Gastroesophageal sphincter (tissue), 4 donors: Measurements from ENCODE around the gene SMARCAL1. TPM values are rescaled to one million over a fixed set of nuclear protein-coding genes. Genes with fewer than 3 reads are reported as not detected.

Experiments
- ATAC-seq: fragments of 150-250 bp; one replicate; pipeline ENCODE4 v1.9.1; 2016; ENCODE audit warnings: mild to moderate bottlenecking, moderate library complexity
- H3K27ac ChIP-seq, 4 donors: fragments of 200-600 bp; sonication (generic) in 3 of 4; 1 replicate in 3 of 4; 2 replicates in 1 of 4; pipeline ENCODE4 v1.5.1; 2016 to 2019
- H3K27me3 ChIP-seq: fragments of 200-600 bp; sonication (generic); one replicate; pipeline ENCODE4 v1.5.1; 2019
- H3K36me3 ChIP-seq, 2 donors: fragments of 200-600 bp; sonication (generic); one replicate each; pipeline ENCODE4 v1.5.1; 2019; ENCODE audit warnings: control low read depth in 1 of 2
- H3K4me1 ChIP-seq, 3 donors: fragments of 200-600 bp; sonication (generic); 1 replicate in 2 of 3; 2 replicates in 1 of 3; pipeline ENCODE4 v1.5.1; 2016 to 2019; ENCODE audit warnings: control low read depth in 2 of 3
- H3K4me3 ChIP-seq, 2 donors: fragments of 200-600 bp; sonication (generic); one replicate each; pipeline ENCODE4 v1.5.1; 2019; ENCODE audit warnings: mild to moderate bottlenecking in 1 of 2, moderate library complexity in 1 of 2
- H3K9me3 ChIP-seq, 3 donors: fragments of 200-600 bp; sonication (generic); one replicate each; pipeline ENCODE4 v1.5.1; 2017 to 2019; ENCODE audit warnings: control low read depth in 2 of 3
- CTCF ChIP-seq, 4 experiments: fragments of 200-600 bp in 2 of 4; fragments of 450-650 bp in 2 of 4; sonication (generic) in 1 of 4; IDR thresholded peaks; one replicate each; pipeline ENCODE4 v1.5.1; 2017 to 2019; ENCODE audit warnings: antibody characterized with exemption in 4 of 4, mild to moderate bottlenecking in 2 of 4, moderate library complexity in 2 of 4
- EP300 ChIP-seq: sonication (generic); formaldehyde crosslinking; IDR thresholded peaks from one replicate; pipeline ENCODE4 v1.6.1; 2017; ENCODE audit warnings: antibody characterized with exemption, mild to moderate bottlenecking
- POLR2A ChIP-seq, 2 donors: fragments of 450-650 bp; IDR thresholded peaks; one replicate each; pipeline ENCODE4 v1.6.1; 2017; ENCODE audit warnings: antibody characterized with exemption in 2 of 2, mild to moderate bottlenecking in 2 of 2, moderate library complexity in 1 of 2
- POLR2AphosphoS5 ChIP-seq: sonication (generic); formaldehyde crosslinking; IDR thresholded peaks from one replicate; pipeline ENCODE4 v1.6.1; 2017; ENCODE audit warnings: antibody characterized with exemption
- WGBS, 2 donors: methylation state at CpG; one replicate each; pipeline ENCODE4 v1.1.5; 2018; ENCODE audit warnings: low coverage in 1 of 2; 5-methylcytosine and 5-hydroxymethylcytosine counted together
- total RNA-seq, 4 donors: library from RNA; depleted of rRNA; stranded (reverse); fragments of >200 nt; gene quantifications; one replicate each; pipeline ENCODE4 v1.1.0, GENCODE V29; 2016

SMARCAL1 gene
- total RNA-seq, 4 donors from 2014 or later = 7.5 to 14.7 (median 10.7) TPM

- Histone ChIP-seq H3K27me3 (peaks cover 24% of the 10 kb centered on the region), H3K27ac (no peak overlapping the region), H3K4me1 (peaks cover 0 to 11% (median 0%) of the 10 kb centered on the region in 3 donors), H3K36me3 (peaks cover 0 to 12% of the 10 kb centered on the region in 2 donors), H3K9me3 (no peaks in the 10 kb centered on the region), H3K4me3 (no peak overlapping the region)
- 86 to 100% methylated on average over 3 to 7 of the region's 7 CpGs for WGBS, 2 donors
- no peak for TF ChIP-seq POLR2A (IDR thresholded peaks at IDR 0.05)
- TF ChIP-seq CTCF (IDR thresholded peaks at IDR 0.05) = no peak
- TF ChIP-seq EP300 = no peak
- TF ChIP-seq POLR2AphosphoS5 = no peak
- ATAC-seq = no peak
Observed at GRCh38 chr2:216410550-216410949, 1.7 kb upstream of the SMARCAL1 start.

DNA sequence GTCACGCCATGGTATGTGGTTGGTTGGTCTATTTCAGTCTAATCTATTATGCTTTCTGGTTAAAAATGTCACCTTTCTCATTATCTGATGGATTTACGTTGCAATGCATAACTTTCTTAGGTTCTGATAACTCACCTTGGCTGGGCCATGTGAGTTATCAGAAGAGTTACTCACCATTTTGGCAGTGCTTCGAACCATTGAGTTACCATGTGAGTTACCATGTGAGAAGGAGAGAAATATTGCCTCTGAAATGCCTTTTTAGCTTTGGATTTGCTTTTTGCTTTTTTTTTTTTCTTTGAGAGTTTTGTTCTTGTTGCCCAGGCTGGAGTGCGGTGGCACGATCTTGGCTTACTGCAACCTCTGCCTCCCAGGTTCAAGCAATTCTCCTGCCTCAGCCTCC is 1.6 kb downstream of the SMARCAL1 start:
- Histone ChIP-seq H3K9me3 (no peaks in the 10 kb centered on the region), H3K36me3 (peaks cover 0 to 38% of the 10 kb centered on the region in 2 donors), H3K27ac (no peak overlapping the region), H3K4me1 (peaks cover 0 to 11% (median 0%) of the 10 kb centered on the region in 3 donors), H3K27me3 (peaks cover 6% of the 10 kb centered on the region), H3K4me3 (no peak overlapping the region)
- ATAC-seq = no peak
- TF ChIP-seq POLR2A (IDR thresholded peaks at IDR 0.05) (no peak), POLR2AphosphoS5 (no peak), EP300 (no peak), CTCF (IDR thresholded peaks at IDR 0.05) (no peak)
- 83 to 95% methylated on average over 4 to 5 of the region's 5 CpGs for WGBS, 2 donors

DNA sequence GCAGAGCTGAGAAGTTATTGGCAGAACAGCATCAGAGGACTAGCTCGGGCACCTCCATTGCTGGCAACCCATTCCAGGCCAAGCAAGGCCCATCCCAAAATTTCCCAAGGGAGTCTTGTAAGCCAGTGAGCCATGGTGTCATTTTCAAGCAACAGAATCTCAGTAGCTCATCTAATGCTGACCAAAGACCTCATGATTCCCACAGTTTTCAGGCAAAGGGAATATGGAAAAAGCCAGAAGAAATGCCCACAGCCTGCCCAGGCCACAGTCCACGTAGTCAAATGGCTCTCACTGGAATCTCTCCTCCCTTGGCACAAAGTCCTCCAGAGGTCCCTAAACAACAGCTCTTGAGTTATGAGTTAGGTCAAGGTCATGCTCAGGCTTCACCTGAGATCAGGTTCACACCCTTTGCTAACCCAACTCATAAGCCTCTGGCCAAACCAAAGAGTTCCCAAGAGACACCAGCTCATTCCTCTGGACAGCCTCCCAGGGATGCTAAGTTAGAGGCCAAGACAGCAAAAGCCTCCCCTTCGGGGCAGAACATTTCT is 2.6 kb downstream of the SMARCAL1 start:
- no peak overlapping the region for H3K4me3 ChIP-seq
- no peak for ATAC-seq
- WGBS, 2 donors = 88 to 100% methylated on average over 1 to 2 of the region's 3 CpGs

DNA sequence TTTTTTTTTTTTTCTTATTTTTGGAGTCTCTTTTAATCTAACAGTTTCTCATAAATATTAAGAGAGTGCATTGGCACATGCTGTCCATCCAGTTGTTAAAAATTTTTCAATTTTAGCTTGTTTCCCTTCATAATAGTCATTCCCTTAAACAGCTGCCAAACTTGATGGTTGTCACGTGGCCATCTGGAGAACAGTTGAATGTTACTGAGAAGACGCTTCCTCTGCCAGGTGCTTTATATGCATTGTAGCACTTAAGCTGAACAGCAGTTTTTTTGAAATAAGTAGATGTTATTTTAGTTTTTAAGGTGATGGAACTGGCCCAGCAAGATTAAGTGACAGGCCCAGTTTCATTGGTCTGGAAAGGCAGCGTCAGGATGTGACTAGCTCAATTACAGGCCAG is 3.3 kb downstream of the SMARCAL1 start:
- H3K9me3 ChIP-seq = no peaks in the 10 kb centered on the region
- WGBS, 2 donors = 75 to 76% methylated on average over 3 of the region's 3 CpGs

More for the DNA sequence above, 2.6 kb downstream of the SMARCAL1 start:
- Histone ChIP-seq H3K36me3 (peaks cover 0 to 43% of the 10 kb centered on the region in 2 donors), H3K27me3 (peaks cover 6% of the 10 kb centered on the region), H3K4me1 (peaks cover 0 to 11% (median 0%) of the 10 kb centered on the region in 3 donors), H3K9me3 (no peaks in the 10 kb centered on the region), H3K27ac (no peak overlapping the region)
- no peak for TF ChIP-seq CTCF (IDR thresholded peaks at IDR 0.05)
- no peak for TF ChIP-seq POLR2A (IDR thresholded peaks at IDR 0.05)
- no peak for TF ChIP-seq POLR2AphosphoS5
- TF ChIP-seq EP300 = no peak

More for the DNA sequence above, 3.3 kb downstream of the SMARCAL1 start:
- peaks cover 0 to 11% (median 0%) of the 10 kb centered on the region in 3 donors for H3K4me1 ChIP-seq
- ATAC-seq = no peak
- TF ChIP-seq POLR2A (IDR thresholded peaks at IDR 0.05) = no peak
- no peak for TF ChIP-seq POLR2AphosphoS5
- TF ChIP-seq EP300 = no peak
- no peak for TF ChIP-seq CTCF (IDR thresholded peaks at IDR 0.05)
- H3K27ac ChIP-seq = no peak overlapping the region
- H3K36me3 ChIP-seq = peaks cover 0 to 50% of the 10 kb centered on the region in 2 donors
- H3K27me3 ChIP-seq = no peaks in the 10 kb centered on the region
- H3K4me3 ChIP-seq = no peak overlapping the region
